ENCODE results near the gene TMEM260. TPM values are rescaled to one million over a fixed set of nuclear protein-coding genes. Genes with fewer than 3 reads are reported as not detected.

Gene TMEM260
- total RNA-seq, 1 experiment from 2014 or later = 20.0 TPM

DNA sequence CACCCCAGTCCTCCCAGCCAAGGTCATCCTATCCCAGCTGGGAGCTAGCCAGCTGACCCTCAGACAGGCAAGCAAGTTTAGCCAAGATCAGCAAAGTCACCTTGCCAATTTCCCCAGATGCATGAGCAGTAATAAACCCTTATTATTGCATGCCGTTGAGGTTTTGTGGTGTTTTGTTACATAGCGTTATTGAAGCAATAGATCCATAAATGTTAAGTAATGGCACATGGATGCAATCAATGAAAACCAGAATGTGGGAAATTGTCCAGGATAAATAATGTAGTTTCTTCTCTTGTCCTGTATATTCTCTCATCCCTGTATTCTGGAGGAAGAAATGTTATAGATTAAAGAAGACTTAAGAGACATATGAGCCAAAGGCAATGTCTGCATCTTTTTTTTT lies 18.0 kb upstream of the TMEM260 start:
- Histone ChIP-seq H3K4ac (ENCODE audit: low read depth, low read length) (no peak overlapping the region), H2BK5ac (ENCODE audit: insufficient read length, low read length) (no peak overlapping the region), H4K91ac (ENCODE audit: insufficient read length, low read depth, low read length) (no peak overlapping the region), H3K23ac (ENCODE audit: insufficient read length, low read depth, low read length) (no peak overlapping the region), H3K79me1 (ENCODE audit: insufficient read depth, low read depth, low read length, poor library complexity, severe bottlenecking) (no peaks in the 10 kb centered on the region), H4K5ac (ENCODE audit: insufficient read length, low read depth, low read length) (no peak overlapping the region), H2AFZ (ENCODE audit: low read length) (no peak overlapping the region), H2BK120ac (ENCODE audit: low read depth, low read length, poor library complexity, severe bottlenecking) (no peak overlapping the region), H3K4me1 (ENCODE audit: insufficient read depth, low read length) (no peaks in the 10 kb centered on the region), H2BK20ac (ENCODE audit: low read depth, low read length, poor library complexity, severe bottlenecking) (no peak overlapping the region), H3T11ph (ENCODE audit: low read length) (no peak overlapping the region), H3K9ac (ENCODE audit: extremely low read depth, insufficient read length, low read length) (no peak overlapping the region), H4K20me1 (ENCODE audit: control insufficient read depth, insufficient read depth, insufficient read length) (no peaks in the 10 kb centered on the region), H2BK15ac (ENCODE audit: low read depth, low read length) (no peak overlapping the region), H3K56ac (ENCODE audit: insufficient read length, low read depth, low read length) (no peak overlapping the region), H3K18ac (ENCODE audit: insufficient read length, low read depth, low read length) (no peak overlapping the region), H3K23me2 (ENCODE audit: insufficient read length, low read depth, low read length, poor library complexity, severe bottlenecking) (no peaks in the 10 kb centered on the region), H2BK12ac (ENCODE audit: insufficient read length, low read depth, low read length) (no peak overlapping the region), H4K8ac (replicated peaks; ENCODE audit: insufficient read length, low read depth, low read length) (no peak overlapping the region), H3K14ac (ENCODE audit: insufficient read depth, low read length) (no peak overlapping the region), H3K79me2 (ENCODE audit: insufficient read depth, low read length) (no peaks in the 10 kb centered on the region), H3K27me3 (ENCODE audit: insufficient read depth, low read length) (no peaks in the 10 kb centered on the region), H3K9me3 (ENCODE audit: control insufficient read depth, low read depth, low read length) (no peaks in the 10 kb centered on the region), H2AK5ac (ENCODE audit: insufficient read length, low read length) (no peak overlapping the region), H3K27ac (ENCODE audit: insufficient read length, low read depth, low read length) (no peak overlapping the region), H3K4me2 (ENCODE audit: insufficient read depth, insufficient read length, low read length) (no peak overlapping the region)
- Mint-ChIP-seq H3K27ac (no peak overlapping the region), H3K4me3 (no peak overlapping the region), H3K27me3 (ENCODE audit: low read depth) (no peaks in the 10 kb centered on the region), H3K4me1 (peaks cover 2 to 4% of the 10 kb centered on the region in 2 experiments; a peak in 3 of 4 replicates), H3K9me3 (no peaks in the 10 kb centered on the region), H3K36me3 (ENCODE audit: insufficient read depth in 1 of 3, low read depth in 3 of 3) (no peaks in the 10 kb centered on the region)
- WGBS (ENCODE audit: extremely low coverage, insufficient read length, low lambda C conversion rate) = no CpG with 5 or more reads among the region's 2 CpGs
- TF ChIP-seq, protein P1, sequence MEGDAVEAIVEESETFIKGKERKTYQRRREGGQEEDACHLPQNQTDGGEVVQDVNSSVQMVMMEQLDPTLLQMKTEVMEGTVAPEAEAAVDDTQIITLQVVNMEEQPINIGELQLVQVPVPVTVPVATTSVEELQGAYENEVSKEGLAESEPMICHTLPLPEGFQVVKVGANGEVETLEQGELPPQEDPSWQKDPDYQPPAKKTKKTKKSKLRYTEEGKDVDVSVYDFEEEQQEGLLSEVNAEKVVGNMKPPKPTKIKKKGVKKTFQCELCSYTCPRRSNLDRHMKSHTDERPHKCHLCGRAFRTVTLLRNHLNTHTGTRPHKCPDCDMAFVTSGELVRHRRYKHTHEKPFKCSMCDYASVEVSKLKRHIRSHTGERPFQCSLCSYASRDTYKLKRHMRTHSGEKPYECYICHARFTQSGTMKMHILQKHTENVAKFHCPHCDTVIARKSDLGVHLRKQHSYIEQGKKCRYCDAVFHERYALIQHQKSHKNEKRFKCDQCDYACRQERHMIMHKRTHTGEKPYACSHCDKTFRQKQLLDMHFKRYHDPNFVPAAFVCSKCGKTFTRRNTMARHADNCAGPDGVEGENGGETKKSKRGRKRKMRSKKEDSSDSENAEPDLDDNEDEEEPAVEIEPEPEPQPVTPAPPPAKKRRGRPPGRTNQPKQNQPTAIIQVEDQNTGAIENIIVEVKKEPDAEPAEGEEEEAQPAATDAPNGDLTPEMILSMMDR (conservative IDR thresholded peaks at IDR 0.05) = no peak
- no peak for DNase-seq

Measured in H9 (cell line).